HT-29 (cell line): ENCODE data around the gene ESRRA. TPM values are rescaled to one million over a fixed set of nuclear protein-coding genes. Genes with fewer than 3 reads are reported as not detected.

Source experiments
- small RNA-seq: library from RNA; depleted of rRNA; stranded (forward); fragments of <200 nt; gene quantifications from one replicate; pipeline ENCODE3, GENCODE V24; 2014
- total RNA-seq: library from RNA; depleted of rRNA; stranded (reverse); fragments of >200 nt; shearing (Covaris generic); gene quantifications from 2 replicates; pipeline ENCODE4 v1.2.3, GENCODE V29; 2014; rRNA removed

Gene ESRRA
- total RNA-seq, 1 experiment from 2014 or later: 180 TPM

Small RNA genes within 50 kb of the gene (small RNA-seq; reads per million reads assigned to genes)
- gene MIR7155: not detected
- gene RF00019: not detected

Other genes starting within 250 kb of the ESRRA start
- gene MACROD1, start 139.4 kb upstream of the ESRRA start, total RNA-seq: 184 and 226 TPM in 2 replicates
- 342 and 388 TPM in 2 replicates for gene STIP1, start 119.4 kb upstream of the ESRRA start, total RNA-seq
- gene FERMT3, start 98.8 kb upstream of the ESRRA start, total RNA-seq: 5.3 and 5.9 TPM in 2 replicates
- 112 and 126 TPM in 2 replicates for gene TRPT1, start 79.3 kb upstream of the ESRRA start, total RNA-seq
- 224 and 226 TPM in 2 replicates for gene NUDT22, start 79.2 kb upstream of the ESRRA start, total RNA-seq
- gene DNAJC4, start 75.0 kb upstream of the ESRRA start, total RNA-seq: 19.5 and 23.5 TPM in 2 replicates
- 49.2 and 53.7 TPM in 2 replicates for gene VEGFB, start 70.9 kb upstream of the ESRRA start, total RNA-seq
- gene FKBP2, start 64.4 kb upstream of the ESRRA start, total RNA-seq: 241 and 259 TPM in 2 replicates
- 643 and 699 TPM in 2 replicates for gene PPP1R14B, start 58.6 kb upstream of the ESRRA start, total RNA-seq
- gene PLCB3, start 54.0 kb upstream of the ESRRA start, total RNA-seq: 130 and 137 TPM in 2 replicates
- 159 and 160 TPM in 2 replicates for gene BAD, start 20.9 kb upstream of the ESRRA start, total RNA-seq
- gene GPR137, start 19.7 kb upstream of the ESRRA start, total RNA-seq: 23.9 and 36.5 TPM in 2 replicates
- gene KCNK4, start 14.2 kb upstream of the ESRRA start, total RNA-seq: not detected in 2 replicates
- 1.4 and 2.3 TPM in 2 replicates for gene CATSPERZ, start 5.2 kb upstream of the ESRRA start, total RNA-seq
- 503 and 525 TPM in 2 replicates for gene TRMT112, start 12.0 kb downstream of the ESRRA start, total RNA-seq
- 254 and 276 TPM in 2 replicates for gene PRDX5, start 12.6 kb downstream of the ESRRA start, total RNA-seq
- gene CCDC88B, start 34.7 kb downstream of the ESRRA start, total RNA-seq: 11.4 and 12.8 TPM in 2 replicates
- gene RPS6KA4, start 53.6 kb downstream of the ESRRA start, total RNA-seq: 149 and 158 TPM in 2 replicates